ENCODE data around the gene TNS3.

DNA sequence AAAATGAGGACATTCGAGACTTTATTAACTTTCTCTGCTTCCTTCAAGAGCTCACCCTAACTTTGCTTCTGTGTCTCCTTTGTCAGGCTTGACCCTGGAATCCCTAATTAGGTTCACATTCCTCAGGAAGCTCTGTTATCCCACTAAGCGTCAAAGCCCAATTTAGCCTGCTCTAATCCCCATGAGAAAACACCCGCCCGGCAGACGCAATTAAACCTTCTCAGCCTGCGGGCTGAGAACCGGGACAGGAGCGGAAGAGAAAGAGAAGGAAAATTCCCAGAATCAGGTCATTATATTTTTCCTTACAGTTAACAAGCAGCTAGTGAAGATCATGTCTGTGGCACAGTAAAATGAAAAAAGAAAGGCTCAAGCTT is 93.0 kb downstream of the TNS3 start:
- TF ChIP-seq, protein P1, sequence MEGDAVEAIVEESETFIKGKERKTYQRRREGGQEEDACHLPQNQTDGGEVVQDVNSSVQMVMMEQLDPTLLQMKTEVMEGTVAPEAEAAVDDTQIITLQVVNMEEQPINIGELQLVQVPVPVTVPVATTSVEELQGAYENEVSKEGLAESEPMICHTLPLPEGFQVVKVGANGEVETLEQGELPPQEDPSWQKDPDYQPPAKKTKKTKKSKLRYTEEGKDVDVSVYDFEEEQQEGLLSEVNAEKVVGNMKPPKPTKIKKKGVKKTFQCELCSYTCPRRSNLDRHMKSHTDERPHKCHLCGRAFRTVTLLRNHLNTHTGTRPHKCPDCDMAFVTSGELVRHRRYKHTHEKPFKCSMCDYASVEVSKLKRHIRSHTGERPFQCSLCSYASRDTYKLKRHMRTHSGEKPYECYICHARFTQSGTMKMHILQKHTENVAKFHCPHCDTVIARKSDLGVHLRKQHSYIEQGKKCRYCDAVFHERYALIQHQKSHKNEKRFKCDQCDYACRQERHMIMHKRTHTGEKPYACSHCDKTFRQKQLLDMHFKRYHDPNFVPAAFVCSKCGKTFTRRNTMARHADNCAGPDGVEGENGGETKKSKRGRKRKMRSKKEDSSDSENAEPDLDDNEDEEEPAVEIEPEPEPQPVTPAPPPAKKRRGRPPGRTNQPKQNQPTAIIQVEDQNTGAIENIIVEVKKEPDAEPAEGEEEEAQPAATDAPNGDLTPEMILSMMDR (IDR thresholded peaks at IDR 0.05; ENCODE audit: insufficient read depth, low read depth, low read length): no peak
- no peak for TF ChIP-seq EZH2 (IDR thresholded peaks at IDR 0.05; ENCODE audit: insufficient read depth, low read length)
